ENCODE measurements around the gene BMERB1. TPM values are rescaled to one million over a fixed set of nuclear protein-coding genes. Genes with fewer than 3 reads are reported as not detected.

BMERB1 gene
- polyA plus RNA-seq, 6 donors from 2014 or later = 0.36 to 1.1 (median 0.82) TPM; not detected in 2

DNA sequence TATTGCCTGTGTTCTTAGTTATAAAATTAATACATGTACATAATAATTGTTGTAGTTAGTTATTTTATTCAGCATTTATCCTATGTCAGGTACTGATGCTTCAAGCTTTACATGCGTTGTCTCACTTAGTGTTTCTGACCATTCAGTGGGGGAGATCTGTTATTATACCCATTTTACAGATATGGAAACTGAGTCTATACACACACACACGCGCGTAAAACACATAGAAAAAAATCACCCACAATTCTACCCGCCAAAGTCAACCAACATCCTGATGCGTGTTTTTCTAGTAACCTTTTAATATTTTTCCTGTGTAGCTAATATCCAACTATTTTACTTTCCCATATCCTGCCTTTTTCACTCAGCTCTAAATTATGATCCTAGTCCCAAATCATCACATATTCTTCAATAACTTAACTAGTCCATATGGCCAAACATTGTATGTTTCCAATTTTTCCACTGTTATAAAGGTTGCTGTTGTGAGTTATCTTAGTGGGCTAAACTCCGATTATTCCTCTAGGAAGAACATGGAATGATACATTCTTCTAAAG, 48.4 kb downstream of the BMERB1 start:
- no peaks in the 10 kb centered on the region for H3K36me3 Mint-ChIP-seq
- no peaks in the 10 kb centered on the region for H3K9me3 Mint-ChIP-seq
- ATAC-seq (ENCODE audit: low read depth in 2 of 2) (no peak), DNase-seq (no peak)
- no peak overlapping the region for H3K4me3 Mint-ChIP-seq
- peak overlapping the region in 2 of 6 donors; percentile 13 to 21 for H3K27ac Mint-ChIP-seq
- H3K4me1 Mint-ChIP-seq = peaks cover 0 to 11% (median 10%) of the 10 kb centered on the region in 3 donors
- peaks cover 0 to 8% (median 0%) of the 10 kb centered on the region in 3 donors for H3K27me3 Mint-ChIP-seq

- ATAC-seq (ENCODE audit: low read depth in 2 of 2) = peak; percentile 42 to 51
- peak; percentile 9 for DNase-seq
- peak overlapping the region in 1 of 6 donors; percentile 51 for H3K27ac Mint-ChIP-seq
Observed at GRCh38 chr16:15483857-15484256, 49.5 kb downstream of the BMERB1 start.

GRCh38 chr16:15484662-15485061, 50.3 kb downstream of the BMERB1 start:
- peaks cover 0 to 11% (median 10%) of the 10 kb centered on the region in 3 donors for H3K4me1 Mint-ChIP-seq
- no peak overlapping the region for H3K4me3 Mint-ChIP-seq
- H3K27me3 Mint-ChIP-seq = no peaks in the 10 kb centered on the region
- DNase-seq = no peak
- ATAC-seq (ENCODE audit: low read depth in 2 of 2) = no peak
- H3K36me3 Mint-ChIP-seq = no peaks in the 10 kb centered on the region
- no peak overlapping the region for H3K27ac Mint-ChIP-seq
- no peaks in the 10 kb centered on the region for H3K9me3 Mint-ChIP-seq

More at GRCh38 chr16:15483857-15484256, 49.5 kb downstream of the BMERB1 start:
- no peaks in the 10 kb centered on the region for H3K9me3 Mint-ChIP-seq
- peaks cover 0 to 3% (median 0%) of the 10 kb centered on the region in 3 donors for H3K27me3 Mint-ChIP-seq
- H3K4me1 Mint-ChIP-seq = peaks cover 0 to 11% (median 10%) of the 10 kb centered on the region in 3 donors
- H3K36me3 Mint-ChIP-seq = no peaks in the 10 kb centered on the region
- no peak overlapping the region for H3K4me3 Mint-ChIP-seq

DNA sequence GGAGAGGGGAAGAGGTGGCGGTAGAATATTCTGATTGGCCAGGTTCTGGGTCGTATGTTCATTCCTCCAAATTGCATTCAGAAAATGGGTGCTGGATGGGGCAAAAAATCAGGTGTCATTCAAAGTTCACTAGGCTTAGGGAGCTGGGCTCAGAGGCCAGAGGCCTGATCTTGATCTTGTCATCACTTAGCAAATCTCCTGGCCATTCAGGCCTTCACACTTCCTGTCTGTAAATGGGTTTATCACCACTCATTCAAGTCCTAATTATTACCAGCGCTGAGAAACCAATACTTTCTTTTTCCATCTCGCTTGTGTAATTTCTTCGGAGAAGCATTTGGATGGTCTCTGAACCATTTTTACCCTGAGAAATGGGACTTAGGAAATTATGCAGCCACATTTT, 50.8 kb downstream of the BMERB1 start:
- no peaks in the 10 kb centered on the region for H3K36me3 Mint-ChIP-seq
- H3K9me3 Mint-ChIP-seq = no peaks in the 10 kb centered on the region
- DNase-seq (no peak), ATAC-seq (ENCODE audit: low read depth in 2 of 2) (no peak)
- H3K27me3 Mint-ChIP-seq = no peaks in the 10 kb centered on the region
- no peak overlapping the region for H3K4me3 Mint-ChIP-seq
- no peak overlapping the region for H3K27ac Mint-ChIP-seq
- peaks cover 0 to 11% (median 10%) of the 10 kb centered on the region in 3 donors for H3K4me1 Mint-ChIP-seq

- DNase-seq = no peak
- no peak overlapping the region for H3K27ac Mint-ChIP-seq
Observed at GRCh38 chr16:15486661-15487060, 52.3 kb downstream of the BMERB1 start.

DNA sequence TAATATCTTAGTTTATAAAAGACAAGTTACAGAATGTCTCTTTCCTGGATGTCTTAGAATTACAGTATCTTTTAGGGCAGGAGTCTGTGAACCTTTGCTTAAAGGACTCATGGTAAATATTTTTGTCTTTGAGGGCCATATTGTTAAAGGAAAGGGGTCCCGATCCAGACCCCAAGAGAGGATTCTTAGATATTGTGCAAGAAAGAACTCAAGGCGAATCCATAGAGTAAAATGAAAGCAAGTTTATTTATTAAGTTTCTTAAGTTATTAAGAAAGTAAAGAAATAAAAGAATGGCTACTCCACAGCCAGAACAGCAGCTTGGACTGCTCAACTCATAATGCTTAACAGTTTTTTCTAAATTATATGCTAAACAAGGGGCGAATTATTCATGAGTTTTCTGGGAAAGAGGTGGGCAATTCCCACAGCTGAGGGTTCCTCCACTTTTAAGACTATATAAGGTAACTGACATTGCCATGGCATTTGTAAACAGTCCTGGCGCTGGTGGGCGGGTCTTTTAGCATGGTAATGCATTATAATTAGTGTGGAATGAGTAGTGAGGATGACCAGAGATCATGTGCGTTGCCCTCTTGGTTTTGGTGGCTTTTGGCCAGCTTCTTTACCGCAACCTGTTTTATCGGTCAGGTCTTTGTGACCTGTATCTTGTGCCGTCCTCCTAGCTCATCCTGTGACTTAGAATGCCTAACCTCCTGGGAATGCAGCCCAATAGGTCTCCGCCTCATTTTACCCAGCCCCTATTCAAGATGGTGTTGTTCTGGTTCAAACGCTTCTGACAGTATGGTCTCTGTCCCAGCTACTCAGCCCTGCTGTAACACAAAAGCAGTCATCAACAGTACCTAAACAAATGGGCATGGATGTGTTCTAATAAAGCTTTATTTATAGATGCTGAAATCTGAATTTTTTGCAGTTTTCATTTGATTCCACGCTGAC, 53.2 kb downstream of the BMERB1 start:
- ATAC-seq (ENCODE audit: low read depth in 2 of 2) (no peak), DNase-seq (no peak)
- Mint-ChIP-seq H3K4me3 (no peak overlapping the region), H3K27me3 (no peaks in the 10 kb centered on the region), H3K4me1 (peaks cover 0 to 22% (median 21%) of the 10 kb centered on the region in 3 donors), H3K36me3 (no peaks in the 10 kb centered on the region), H3K27ac (no peak overlapping the region), H3K9me3 (no peaks in the 10 kb centered on the region)

More at GRCh38 chr16:15486661-15487060, 52.3 kb downstream of the BMERB1 start:
- Mint-ChIP-seq H3K4me1 (peaks cover 0 to 14% (median 13%) of the 10 kb centered on the region in 3 donors), H3K9me3 (no peaks in the 10 kb centered on the region), H3K36me3 (no peaks in the 10 kb centered on the region), H3K4me3 (no peak overlapping the region), H3K27me3 (no peaks in the 10 kb centered on the region)
- no peak for ATAC-seq (ENCODE audit: low read depth in 2 of 2)

DNA sequence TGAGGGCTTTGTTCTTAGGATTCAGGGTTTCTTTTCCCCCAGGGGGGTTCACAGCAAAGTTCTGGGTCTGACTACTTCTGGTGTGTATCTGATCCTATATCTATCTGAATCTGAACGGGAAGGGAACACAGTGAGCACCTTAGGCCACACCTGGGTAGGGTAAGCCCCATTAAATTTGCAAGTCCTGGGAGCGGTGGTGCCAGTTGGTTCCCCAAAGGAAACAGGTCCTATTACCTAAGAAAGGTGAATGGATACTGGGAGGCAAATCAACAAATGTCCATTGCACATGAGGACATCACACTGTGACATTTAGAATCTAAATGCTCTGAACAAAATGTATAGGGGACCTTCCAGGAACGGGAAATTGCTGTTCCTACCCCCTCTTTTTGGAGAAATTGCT, 54.6 kb downstream of the BMERB1 start:
- DNase-seq = no peak
- no peaks in the 10 kb centered on the region for H3K36me3 Mint-ChIP-seq
- no peak overlapping the region for H3K27ac Mint-ChIP-seq

GRCh38 chr16:15490123-15490711, 55.8 kb downstream of the BMERB1 start:
- no peak for DNase-seq
- H3K4me1 Mint-ChIP-seq = peaks cover 0 to 12% (median 12%) of the 10 kb centered on the region in 3 donors
- no peak overlapping the region for H3K27ac Mint-ChIP-seq
- H3K27me3 Mint-ChIP-seq = no peaks in the 10 kb centered on the region
- H3K4me3 Mint-ChIP-seq = no peak overlapping the region
- H3K36me3 Mint-ChIP-seq = no peaks in the 10 kb centered on the region
- no peak for ATAC-seq (ENCODE audit: low read depth in 2 of 2)
- no peaks in the 10 kb centered on the region for H3K9me3 Mint-ChIP-seq

More for the DNA sequence above, 54.6 kb downstream of the BMERB1 start:
- Mint-ChIP-seq H3K9me3 (no peaks in the 10 kb centered on the region), H3K4me1 (peaks cover 0 to 18% (median 16%) of the 10 kb centered on the region in 3 donors), H3K27me3 (no peaks in the 10 kb centered on the region), H3K4me3 (no peak overlapping the region)
- no peak for ATAC-seq (ENCODE audit: low read depth in 2 of 2)

DNA sequence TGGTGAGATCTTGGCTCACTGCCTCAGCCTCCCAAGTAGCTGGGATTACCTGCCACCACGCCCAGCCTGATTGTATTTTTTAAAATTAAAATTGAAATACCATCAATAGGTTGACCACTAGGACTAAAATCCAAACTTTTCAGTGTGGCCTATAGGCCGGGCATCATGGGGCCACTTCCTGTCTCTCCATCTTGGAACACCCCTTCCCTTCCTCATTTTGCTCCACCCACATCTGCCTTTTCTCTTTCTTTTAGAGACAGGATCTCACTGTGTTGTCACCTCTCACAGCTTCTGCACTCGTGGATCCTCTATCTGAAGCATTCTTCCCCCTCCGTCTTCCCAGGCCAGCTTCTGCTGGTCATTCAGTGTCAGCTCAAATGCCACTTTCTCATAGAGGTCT, 57.0 kb downstream of the BMERB1 start:
- no peaks in the 10 kb centered on the region for H3K9me3 Mint-ChIP-seq
- H3K27me3 Mint-ChIP-seq = no peaks in the 10 kb centered on the region
- no peak overlapping the region for H3K4me3 Mint-ChIP-seq
- peak overlapping the region in 1 of 6 donors; percentile 83 for H3K27ac Mint-ChIP-seq
- no peaks in the 10 kb centered on the region for H3K36me3 Mint-ChIP-seq
- ATAC-seq (ENCODE audit: low read depth in 2 of 2) (no peak), DNase-seq (no peak)
- H3K4me1 Mint-ChIP-seq = peaks cover 0 to 12% (median 12%) of the 10 kb centered on the region in 3 donors

DNA sequence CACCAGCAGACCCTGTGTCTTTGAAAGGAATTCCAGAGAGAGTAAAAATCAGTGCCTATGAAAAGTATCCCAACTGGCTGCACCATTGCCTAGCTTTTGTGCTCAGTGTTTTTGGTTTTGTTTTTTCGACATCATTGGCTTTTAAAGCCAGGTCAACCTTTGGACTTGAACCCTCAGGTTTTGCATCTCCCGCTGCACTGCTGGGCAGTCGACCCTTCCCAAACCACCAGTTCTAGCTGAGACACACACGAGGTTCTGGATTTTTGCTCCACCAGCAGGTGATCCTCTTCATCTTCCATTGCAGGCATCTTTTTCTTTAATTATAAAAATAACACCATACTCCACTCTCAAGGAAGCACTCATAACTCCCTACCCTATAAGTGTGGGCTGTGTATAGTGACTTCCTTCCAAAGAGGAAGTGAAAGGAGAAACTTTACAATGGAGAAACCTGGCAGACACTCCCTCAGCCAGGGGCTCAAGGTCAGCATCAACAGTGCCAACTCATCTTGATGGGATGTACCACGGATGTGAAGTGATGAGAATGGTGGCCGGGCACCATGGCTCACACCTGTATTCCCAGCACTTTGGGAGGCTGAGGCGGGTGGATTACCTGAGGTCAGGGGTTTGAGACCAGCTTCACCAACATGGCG, 57.8 kb downstream of the BMERB1 start:
- Mint-ChIP-seq H3K27ac (peak overlapping the region in 1 of 6 donors; percentile 32), H3K4me3 (no peak overlapping the region), H3K36me3 (no peaks in the 10 kb centered on the region), H3K9me3 (no peaks in the 10 kb centered on the region), H3K4me1 (peaks cover 0 to 12% (median 12%) of the 10 kb centered on the region in 3 donors), H3K27me3 (no peaks in the 10 kb centered on the region)
- ATAC-seq (ENCODE audit: low read depth in 2 of 2) = no peak
- DNase-seq = no peak

DNA sequence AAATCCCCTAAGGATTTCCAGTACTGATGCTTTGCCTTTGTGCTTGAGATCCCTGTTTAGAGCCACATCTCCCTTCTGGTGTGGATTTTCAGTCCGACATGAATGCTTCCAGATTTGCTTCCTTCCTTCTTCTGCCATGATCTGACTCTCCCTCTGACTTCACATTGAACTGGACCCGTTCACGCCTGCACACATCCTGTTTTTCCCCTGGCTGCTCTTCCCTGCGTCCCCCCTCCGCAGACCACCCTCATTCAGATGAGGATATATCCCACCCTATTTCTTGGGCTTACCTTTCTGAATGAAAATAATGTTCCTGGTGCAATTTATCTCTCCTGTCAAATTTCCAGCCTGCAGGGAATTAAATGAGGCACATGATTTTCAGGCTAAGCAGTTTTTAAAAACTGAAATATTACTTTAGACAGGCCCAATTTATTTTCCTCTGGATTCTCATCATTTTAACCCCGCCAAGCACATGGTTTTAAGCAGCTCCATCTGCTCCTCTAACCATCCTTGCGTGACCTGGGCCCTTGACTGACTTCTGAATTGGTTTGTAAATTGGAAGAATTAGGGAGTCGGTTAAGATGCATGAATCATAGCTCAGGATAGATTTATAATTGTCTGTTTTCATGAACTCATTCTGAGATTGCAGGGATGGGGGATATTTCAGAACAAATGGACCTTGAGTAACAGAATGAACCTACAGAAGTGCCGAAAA, 59.2 kb downstream of the BMERB1 start:
- H3K27ac Mint-ChIP-seq = peak overlapping the region in 2 of 6 donors; percentile 39
- H3K4me3 Mint-ChIP-seq = no peak overlapping the region
- H3K36me3 Mint-ChIP-seq = no peaks in the 10 kb centered on the region

GRCh38 chr16:15494236-15494635, 59.8 kb downstream of the BMERB1 start:
- H3K36me3 Mint-ChIP-seq = no peaks in the 10 kb centered on the region
- H3K27me3 Mint-ChIP-seq = peaks cover 0 to 10% (median 0%) of the 10 kb centered on the region in 3 donors
- DNase-seq (no peak), ATAC-seq (ENCODE audit: low read depth in 2 of 2) (no peak)
- peaks cover 0 to 12% (median 12%) of the 10 kb centered on the region in 3 donors for H3K4me1 Mint-ChIP-seq
- H3K9me3 Mint-ChIP-seq = no peaks in the 10 kb centered on the region
- no peak overlapping the region for H3K4me3 Mint-ChIP-seq
- H3K27ac Mint-ChIP-seq = no peak overlapping the region

More for the DNA sequence above, 59.2 kb downstream of the BMERB1 start:
- DNase-seq = no peak
- H3K27me3 Mint-ChIP-seq = peaks cover 0 to 7% (median 0%) of the 10 kb centered on the region in 3 donors
- H3K4me1 Mint-ChIP-seq = peaks cover 0 to 12% (median 12%) of the 10 kb centered on the region in 3 donors
- no peaks in the 10 kb centered on the region for H3K9me3 Mint-ChIP-seq
- ATAC-seq (ENCODE audit: low read depth in 2 of 2) = no peak

Data from naive B cell (primary cell).